ENCODE data around the gene C12orf76. TPM values are rescaled to one million over a fixed set of nuclear protein-coding genes. Genes with fewer than 3 reads are reported as not detected.

C12orf76 gene
- polyA plus RNA-seq, 1 donor (not counting 4 experiments of a cell fraction or from before 2014, with no cell fraction given), result 7.3 TPM

DNA sequence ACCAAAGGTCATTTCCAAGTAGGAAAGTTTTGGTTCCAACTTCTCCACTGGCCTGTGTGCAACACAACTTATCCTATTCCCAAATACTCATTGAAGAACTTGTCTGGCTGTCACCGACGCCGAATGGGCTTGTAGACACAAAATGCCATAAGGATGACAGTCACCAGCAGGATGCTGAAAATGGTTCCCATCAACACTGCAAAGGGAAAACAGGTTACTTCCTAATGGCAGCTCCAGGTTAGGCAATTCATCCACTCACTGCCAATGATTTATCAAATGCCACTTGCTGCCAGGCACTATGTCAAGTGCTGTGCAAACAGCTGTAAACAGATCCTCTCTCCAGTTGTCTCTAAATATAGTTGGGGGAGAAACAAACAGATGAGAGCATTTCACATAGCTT, 6.1 kb downstream of the C12orf76 start:
- Histone ChIP-seq H3K79me2 (ENCODE audit: control insufficient read depth, insufficient read depth, low read length) (peaks cover 32% of the 10 kb centered on the region), H3K9me3 (ENCODE audit: control insufficient read depth, low read depth, low read length) (no peaks in the 10 kb centered on the region), H3K36me3 (ENCODE audit: control insufficient read depth in 2 of 2, extremely low read depth in 1 of 2, insufficient read depth in 2 of 2, low read length in 2 of 2) (peaks cover 8 to 13% of the 10 kb centered on the region in 2 experiments), H3K9me1 (ENCODE audit: control insufficient read depth, extremely low read depth, insufficient read depth, low read length) (no peaks in the 10 kb centered on the region), H3K9ac (ENCODE audit: control insufficient read depth, extremely low read depth, insufficient read depth, low read length) (no peak overlapping the region), H3K4me1 (ENCODE audit: control insufficient read depth, extremely low read depth, insufficient read depth, low read length) (peaks cover 19% of the 10 kb centered on the region), H4K20me1 (ENCODE audit: control insufficient read depth, extremely low read depth, insufficient read depth, low read length) (peaks cover 2% of the 10 kb centered on the region), H3K4me3 (ENCODE audit: control insufficient read depth in 2 of 3, extremely low read depth in 1 of 3, insufficient read depth in 2 of 3, low read depth in 1 of 3, low read length in 3 of 3) (no peak overlapping the region), H3K27ac (ENCODE audit: control insufficient read depth, insufficient read depth, low read length) (no peak overlapping the region), H3K4me2 (ENCODE audit: control insufficient read depth, extremely low read depth, insufficient read depth, low read depth, low read length) (no peak overlapping the region), H2AFZ (ENCODE audit: control insufficient read depth, low read length) (no peak overlapping the region), H3K27me3 (ENCODE audit: control insufficient read depth, extremely low read depth, insufficient read depth, low read length) (no peaks in the 10 kb centered on the region)
- FAIRE-seq (no peak), DNase-seq (ENCODE audit: low read depth, low spot score) (no peak)
- no peak for TF ChIP-seq EZH2 (IDR thresholded peaks at IDR 0.05; ENCODE audit: low read length)
- TF ChIP-seq, protein P1, sequence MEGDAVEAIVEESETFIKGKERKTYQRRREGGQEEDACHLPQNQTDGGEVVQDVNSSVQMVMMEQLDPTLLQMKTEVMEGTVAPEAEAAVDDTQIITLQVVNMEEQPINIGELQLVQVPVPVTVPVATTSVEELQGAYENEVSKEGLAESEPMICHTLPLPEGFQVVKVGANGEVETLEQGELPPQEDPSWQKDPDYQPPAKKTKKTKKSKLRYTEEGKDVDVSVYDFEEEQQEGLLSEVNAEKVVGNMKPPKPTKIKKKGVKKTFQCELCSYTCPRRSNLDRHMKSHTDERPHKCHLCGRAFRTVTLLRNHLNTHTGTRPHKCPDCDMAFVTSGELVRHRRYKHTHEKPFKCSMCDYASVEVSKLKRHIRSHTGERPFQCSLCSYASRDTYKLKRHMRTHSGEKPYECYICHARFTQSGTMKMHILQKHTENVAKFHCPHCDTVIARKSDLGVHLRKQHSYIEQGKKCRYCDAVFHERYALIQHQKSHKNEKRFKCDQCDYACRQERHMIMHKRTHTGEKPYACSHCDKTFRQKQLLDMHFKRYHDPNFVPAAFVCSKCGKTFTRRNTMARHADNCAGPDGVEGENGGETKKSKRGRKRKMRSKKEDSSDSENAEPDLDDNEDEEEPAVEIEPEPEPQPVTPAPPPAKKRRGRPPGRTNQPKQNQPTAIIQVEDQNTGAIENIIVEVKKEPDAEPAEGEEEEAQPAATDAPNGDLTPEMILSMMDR (optimal IDR thresholded peaks at IDR 0.05 in 1 of 3, IDR thresholded peaks at IDR 0.05 in 1 of 3, conservative IDR thresholded peaks at IDR 0.05 in 1 of 3; ENCODE audit: extremely low read depth in 1 of 3, insufficient read depth in 2 of 3, low read length in 3 of 3), result no peak
- dilution Hi-C loops (cut with MboI; ENCODE audit: extremely low pct_ligation_motif_present, low sequenced_read_pairs), result no loop called here

DNA sequence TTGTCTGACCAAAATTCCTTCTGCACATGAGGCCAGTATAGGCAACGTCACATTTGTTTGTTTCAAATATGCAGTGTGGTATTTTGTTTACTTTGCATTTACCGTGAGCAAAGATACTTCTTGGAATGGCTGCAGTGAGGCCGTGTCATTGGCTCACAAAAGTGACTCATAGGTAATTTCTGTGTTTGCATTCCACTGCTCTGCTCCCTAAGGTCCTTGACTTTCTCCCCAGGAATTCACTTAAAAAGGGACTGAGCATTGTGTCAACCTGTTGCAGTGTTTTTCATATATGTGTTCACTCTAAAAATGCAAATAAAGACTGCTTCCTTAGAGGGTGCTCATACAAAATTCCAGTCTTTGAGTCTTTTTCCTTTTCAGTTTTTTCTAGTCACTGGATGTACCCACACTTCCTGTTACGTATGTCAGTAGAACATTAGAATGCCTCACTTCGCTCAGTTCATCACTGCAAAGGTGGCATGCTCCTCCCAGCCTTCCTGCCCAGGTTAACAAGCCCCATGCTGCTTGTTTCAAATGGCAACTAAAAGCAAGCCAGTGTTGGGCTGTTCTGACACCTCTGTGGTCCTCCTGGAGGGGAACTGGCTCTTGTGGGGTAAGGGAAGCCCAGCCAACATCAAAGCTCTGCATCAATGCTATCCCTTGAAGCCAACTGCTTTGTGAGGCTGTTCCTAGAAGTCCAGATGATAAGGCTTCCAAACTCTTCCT, 9.1 kb downstream of the C12orf76 start:
- Histone ChIP-seq H3K36me3 (ENCODE audit: control insufficient read depth in 2 of 2, extremely low read depth in 1 of 2, insufficient read depth in 2 of 2, low read length in 2 of 2) (peaks cover 25 to 30% of the 10 kb centered on the region in 2 experiments), H3K9me1 (ENCODE audit: control insufficient read depth, extremely low read depth, insufficient read depth, low read length) (no peaks in the 10 kb centered on the region), H3K9ac (ENCODE audit: control insufficient read depth, extremely low read depth, insufficient read depth, low read length) (peak overlapping the region; percentile 26), H3K9me3 (ENCODE audit: control insufficient read depth, low read depth, low read length) (no peaks in the 10 kb centered on the region), H3K4me1 (ENCODE audit: control insufficient read depth, extremely low read depth, insufficient read depth, low read length) (peaks cover 14% of the 10 kb centered on the region), H3K4me3 (ENCODE audit: control insufficient read depth in 2 of 3, extremely low read depth in 1 of 3, insufficient read depth in 2 of 3, low read depth in 1 of 3, low read length in 3 of 3) (no peak overlapping the region), H3K27ac (ENCODE audit: control insufficient read depth, insufficient read depth, low read length) (peak overlapping the region; percentile 58), H3K4me2 (ENCODE audit: control insufficient read depth, extremely low read depth, insufficient read depth, low read depth, low read length) (peak overlapping the region; percentile 43), H3K79me2 (ENCODE audit: control insufficient read depth, insufficient read depth, low read length) (peaks cover 14% of the 10 kb centered on the region), H2AFZ (ENCODE audit: control insufficient read depth, low read length) (no peak overlapping the region), H4K20me1 (ENCODE audit: control insufficient read depth, extremely low read depth, insufficient read depth, low read length) (peaks cover 2% of the 10 kb centered on the region), H3K27me3 (ENCODE audit: control insufficient read depth, extremely low read depth, insufficient read depth, low read length) (no peaks in the 10 kb centered on the region)
- peak; percentile 86 for FAIRE-seq
- DNase-seq (ENCODE audit: low read depth, low spot score), result no peak
- TF ChIP-seq, protein P1 (optimal IDR thresholded peaks at IDR 0.05 in 1 of 3, IDR thresholded peaks at IDR 0.05 in 1 of 3, conservative IDR thresholded peaks at IDR 0.05 in 1 of 3; ENCODE audit: extremely low read depth in 1 of 3, insufficient read depth in 2 of 3, low read length in 3 of 3), result no peak
- no peak for TF ChIP-seq EZH2 (IDR thresholded peaks at IDR 0.05; ENCODE audit: low read length)
- dilution Hi-C loops (cut with MboI; ENCODE audit: extremely low pct_ligation_motif_present, low sequenced_read_pairs), result no loop called here

Measured in keratinocyte (primary cell).